GM18511 (cell line): ENCODE measurements around the gene CNST.
A peak's percentile ranks its signal among the peaks of the same experiment; 100 is the strongest.
"Not testable (repeated sequence)": the region's sequence is repeated elsewhere in the genome, so short reads cannot be mapped to it uniquely, and the experiment has no call there.

ENCODE experiments used
- ATAC-seq: cut with Tn5 transposase; IDR thresholded peaks from one replicate; pipeline ENCODE4 v1.9.1; 2021; ENCODE audit warnings: mild to moderate bottlenecking, moderate library complexity; ENCODE audit not compliant: unreplicated experiment

CNST gene

DNA sequence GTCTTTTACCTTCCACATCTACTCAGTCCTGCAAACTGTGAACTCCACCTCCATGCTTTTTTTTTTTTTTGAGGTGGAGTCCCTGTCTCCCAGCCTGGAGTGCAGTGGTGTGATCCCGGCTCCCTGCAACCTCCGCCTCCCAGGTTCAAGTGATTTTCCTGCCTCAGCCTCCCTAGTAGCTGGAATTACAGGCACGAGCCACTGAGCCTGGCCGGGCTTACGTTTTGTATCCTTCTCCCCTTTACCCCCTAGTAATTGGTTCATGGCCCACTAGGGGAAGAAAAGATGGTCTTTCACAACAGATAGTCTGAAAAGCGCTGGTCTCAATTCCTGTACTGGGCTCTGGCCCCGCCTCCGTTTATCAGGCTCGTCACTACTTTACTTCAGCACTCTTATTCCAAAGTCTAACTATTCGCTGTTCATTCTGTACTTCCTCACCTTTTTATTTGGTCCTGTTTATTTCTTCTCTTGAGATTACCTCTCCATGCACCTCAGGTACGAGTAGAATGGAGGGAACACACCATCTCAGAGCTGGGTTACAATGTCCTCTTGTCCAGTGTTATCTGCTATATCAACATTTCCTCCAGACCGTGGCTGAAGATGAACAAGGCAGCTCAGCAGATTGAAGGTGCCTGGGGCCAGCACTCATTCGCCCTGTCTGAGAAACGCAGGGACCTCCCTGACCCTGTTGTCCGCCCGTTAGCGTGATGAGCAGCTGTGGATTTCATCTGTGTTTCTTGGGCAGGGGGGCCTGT lies 16.2 kb downstream of the CNST start:
- ATAC-seq = no peak

DNA sequence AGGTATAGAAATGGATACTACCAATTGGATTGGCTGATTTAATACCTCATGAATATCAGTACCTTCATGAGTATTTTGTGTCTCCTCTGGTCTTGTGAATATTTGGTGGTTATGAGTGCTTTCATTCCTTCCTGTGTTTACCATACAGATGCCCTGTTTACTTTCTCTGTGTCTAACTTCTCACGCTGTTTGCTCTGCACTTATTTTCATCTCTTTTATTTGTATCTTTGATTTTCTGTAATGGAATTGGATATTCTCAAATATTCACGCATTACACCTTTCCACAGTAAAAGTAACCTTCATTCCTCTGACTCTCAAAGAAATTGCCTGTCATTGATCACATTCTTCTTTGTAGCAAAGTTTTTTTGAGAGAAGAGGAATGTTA lies 16.8 kb downstream of the CNST start:
- no peak for ATAC-seq

GRCh38 chr1:246583448-246584185 lies 17.4 kb downstream of the CNST start:
- no peak for ATAC-seq

DNA sequence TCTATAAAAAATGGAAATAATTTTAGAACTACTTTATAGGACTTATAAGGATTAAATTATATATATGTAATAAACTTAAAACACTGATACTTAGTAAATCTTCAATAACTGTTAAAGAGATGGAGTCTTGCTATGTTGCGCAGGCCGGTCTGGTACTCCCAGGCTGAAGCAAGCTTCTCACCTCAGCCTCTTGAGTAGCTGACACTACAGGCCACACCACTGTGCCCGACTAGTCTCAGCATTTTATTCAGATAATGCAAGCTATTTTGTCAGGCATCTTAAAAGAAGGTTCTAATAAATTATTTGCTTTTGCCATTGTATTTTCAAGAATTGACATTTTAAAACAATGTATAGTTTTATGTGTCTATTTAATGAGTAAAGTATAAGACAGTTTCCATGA lies 20.8 kb downstream of the CNST start:
- no peak for ATAC-seq

DNA sequence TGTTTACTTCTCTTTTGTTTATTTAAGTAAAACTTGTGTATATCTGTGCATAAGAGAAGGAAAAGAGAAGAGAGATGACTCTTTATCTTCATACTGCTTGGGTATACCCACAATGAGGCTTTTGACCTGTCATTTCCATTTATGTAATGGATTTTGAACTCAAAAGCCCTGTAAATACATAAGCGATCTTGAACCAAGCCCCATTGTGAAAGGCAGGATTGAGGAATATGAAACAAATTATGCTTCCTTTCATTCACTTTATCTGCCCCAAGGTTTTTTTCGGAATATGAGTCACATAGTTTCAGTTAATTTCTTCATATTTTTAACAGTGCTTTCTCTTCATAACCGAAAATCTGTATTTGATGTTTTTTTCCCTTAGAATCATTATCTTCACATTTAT lies 21.4 kb downstream of the CNST start:
- ATAC-seq = no peak

DNA sequence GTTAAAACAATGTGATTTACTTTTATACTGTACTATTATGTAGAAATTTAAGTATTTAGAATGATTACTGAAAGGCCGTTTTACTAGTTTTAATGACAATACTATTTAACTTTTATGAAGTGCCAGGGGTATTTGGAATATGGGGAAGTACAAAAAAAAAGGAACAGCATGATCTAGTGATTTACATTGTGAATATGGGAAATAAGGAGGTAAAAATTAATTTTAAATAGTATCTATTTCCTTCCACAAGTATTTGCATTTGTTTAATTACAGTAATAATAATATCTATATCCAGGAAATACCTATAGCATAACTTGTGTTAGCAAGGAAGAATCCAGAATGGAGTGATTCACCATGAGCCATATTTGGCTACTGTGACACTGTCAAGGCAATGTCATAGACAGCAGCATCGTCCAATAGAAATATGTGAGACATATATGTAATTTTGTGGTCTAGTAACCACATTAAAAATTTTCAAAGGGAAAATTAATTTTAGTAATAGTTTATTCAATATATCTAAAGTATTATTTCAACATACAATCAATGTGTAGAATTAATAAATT lies 22.0 kb downstream of the CNST start:
- no peak for ATAC-seq

- ATAC-seq = not testable (repeated sequence)
Observed at GRCh38 chr1:246589919-246590318, 23.7 kb downstream of the CNST start.

GRCh38 chr1:246591047-246591446 lies 24.8 kb downstream of the CNST start:
- peak; percentile 49 for ATAC-seq

GRCh38 chr1:246591504-246591903 lies 25.2 kb downstream of the CNST start:
- peak; percentile 96 for ATAC-seq

- ATAC-seq = no peak
Observed at GRCh38 chr1:246591958-246592357, 25.7 kb downstream of the CNST start.

DNA sequence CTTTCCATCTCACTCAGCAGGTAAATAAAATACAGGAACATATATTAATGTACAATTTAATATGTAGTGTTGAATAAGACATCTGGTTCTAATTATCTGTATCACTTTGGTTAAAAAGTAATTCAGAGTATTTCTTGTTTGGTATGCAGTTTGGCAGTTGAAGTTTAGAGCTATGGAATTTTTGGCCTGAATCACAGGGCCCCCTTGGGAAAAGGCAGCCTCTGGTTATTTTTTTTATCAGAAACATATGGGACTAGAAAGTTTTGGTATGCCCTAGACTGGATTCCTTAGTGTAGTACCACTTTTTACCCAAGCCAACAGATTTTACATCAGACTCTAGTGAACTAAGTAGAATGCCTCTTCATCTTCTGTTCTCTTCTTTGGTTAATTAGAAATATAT lies 26.4 kb downstream of the CNST start:
- no peak for ATAC-seq

- ATAC-seq = no peak
Observed at GRCh38 chr1:246595146-246595545, 28.9 kb downstream of the CNST start.

GRCh38 chr1:246597340-246597739 lies 31.1 kb downstream of the CNST start:
- no peak for ATAC-seq

DNA sequence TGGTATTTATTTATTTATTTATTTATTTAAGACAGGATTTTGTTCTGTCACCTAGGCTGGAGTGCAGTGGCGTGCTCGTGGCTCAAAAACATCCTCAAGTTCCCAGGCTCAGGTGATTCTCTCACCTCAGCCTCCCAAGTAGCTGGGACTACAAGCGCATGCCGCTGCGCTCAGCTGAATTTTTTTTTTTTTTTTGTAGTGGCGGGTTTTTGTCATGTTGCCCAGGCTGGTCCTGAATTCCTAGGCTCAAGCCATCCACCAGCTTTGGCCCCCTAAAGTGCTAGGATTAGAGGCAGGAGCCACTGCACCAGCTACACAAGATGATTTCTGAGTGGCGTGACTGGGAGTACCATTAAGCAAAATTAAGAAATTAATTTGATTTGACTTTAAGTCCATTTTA lies 31.7 kb downstream of the CNST start:
- no peak for ATAC-seq

- ATAC-seq = no peak
Observed at GRCh38 chr1:246599315-246599714, 33.1 kb downstream of the CNST start.

DNA sequence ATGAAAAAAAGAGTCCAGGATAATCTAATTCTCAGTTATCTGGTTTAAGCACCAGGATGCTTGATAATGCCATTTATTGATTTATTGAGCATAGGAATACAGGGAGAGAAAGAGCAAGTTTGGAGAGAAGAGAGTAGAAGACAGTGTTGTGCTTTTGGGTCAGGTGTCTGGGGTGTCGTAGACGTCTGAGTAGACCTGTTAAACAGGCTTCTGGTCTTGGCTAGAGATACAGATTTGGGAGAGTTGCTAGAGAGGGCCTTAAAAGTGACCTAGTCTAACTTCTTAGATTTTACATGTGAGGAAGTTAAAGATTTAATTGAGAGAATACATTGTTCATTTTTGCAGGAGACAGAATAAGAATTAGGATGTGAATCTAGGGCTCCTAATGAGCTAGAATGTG lies 34.3 kb downstream of the CNST start:
- ATAC-seq = no peak

DNA sequence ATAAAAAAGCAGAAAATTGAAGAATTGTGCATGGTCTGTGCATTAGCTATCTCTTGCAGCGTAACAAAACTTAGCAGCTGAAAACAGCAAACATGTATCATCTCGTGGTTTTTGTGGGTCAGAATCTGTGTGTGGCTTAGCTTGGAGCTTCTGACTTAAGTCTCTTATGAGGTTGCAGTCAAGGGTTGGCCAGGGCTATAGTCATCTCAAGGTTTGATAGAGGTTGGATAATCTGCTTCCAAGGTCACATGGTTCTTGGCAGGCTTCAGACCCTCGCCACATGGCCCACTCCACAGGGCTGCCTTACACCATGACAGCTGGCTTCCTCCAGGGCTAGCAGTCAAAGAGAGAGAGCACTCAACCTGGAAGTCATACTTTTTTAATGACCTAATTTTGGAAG lies 35.9 kb downstream of the CNST start:
- ATAC-seq = peak; percentile 79

DNA sequence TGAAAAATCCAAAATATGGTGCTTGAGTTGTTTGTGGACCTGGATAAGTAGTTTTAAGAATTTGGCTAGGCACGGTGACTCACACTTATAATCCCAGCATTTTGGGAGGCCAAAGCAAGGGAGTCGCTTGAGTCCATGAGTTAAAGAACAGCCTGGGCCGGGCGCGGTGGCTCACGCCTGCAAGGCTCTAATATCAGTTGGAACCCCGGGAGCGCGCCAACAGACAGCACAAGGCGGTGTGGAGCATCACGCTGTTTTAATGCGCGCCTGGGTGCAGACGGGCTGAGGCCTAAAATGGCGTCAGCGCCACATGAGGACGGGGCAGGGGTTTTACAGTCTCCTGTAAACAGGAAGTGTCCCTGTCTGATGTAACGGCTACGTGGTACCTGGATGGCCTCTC lies 39.0 kb downstream of the CNST start:
- not testable (repeated sequence) for ATAC-seq

- no peak for ATAC-seq
Observed at GRCh38 chr1:246607462-246607861, 41.2 kb downstream of the CNST start.

GRCh38 chr1:246608616-246609376 lies 42.5 kb downstream of the CNST start:
- peak; percentile 83 for ATAC-seq

DNA sequence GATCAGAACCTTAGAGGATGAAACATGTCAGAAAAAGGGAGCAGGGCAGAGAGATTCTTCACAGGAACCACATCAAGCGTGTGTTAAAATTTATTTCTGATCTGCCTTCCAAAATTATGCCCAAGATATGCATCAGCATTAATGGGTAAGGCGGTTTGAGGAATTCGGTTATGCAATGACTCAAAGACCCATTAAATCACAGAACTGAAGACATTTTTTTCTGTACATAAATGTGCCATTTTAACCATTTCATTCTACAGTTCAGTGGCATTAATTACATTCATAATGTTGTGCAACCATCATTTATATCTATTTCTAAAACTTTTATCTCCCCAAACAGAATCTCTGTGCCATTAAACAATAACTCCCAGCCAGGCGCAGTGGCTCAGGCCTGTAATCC lies 43.4 kb downstream of the CNST start:
- no peak for ATAC-seq
